Activated naive CD8-positive, alpha-beta T cell (primary cell): Measurements from ENCODE around the gene TBC1D10A.

Experiments
- H3K27ac Mint-ChIP-seq: one replicate; pipeline ENCODE4 v1.8.0; 2021; ENCODE audit warnings: mixed read lengths
- H3K27me3 Mint-ChIP-seq: one replicate; pipeline ENCODE4 v1.8.0; 2021; ENCODE audit warnings: mixed read lengths
- H3K36me3 Mint-ChIP-seq: one replicate; pipeline ENCODE4 v1.8.0; 2021; ENCODE audit warnings: mixed read lengths
- H3K4me1 Mint-ChIP-seq: one replicate; pipeline ENCODE4 v1.8.0; 2021; ENCODE audit warnings: low read depth, mixed read lengths
- H3K4me3 Mint-ChIP-seq: one replicate; pipeline ENCODE4 v1.8.0; 2021; ENCODE audit warnings: mild to moderate bottlenecking, mixed read lengths
- H3K9me3 Mint-ChIP-seq: one replicate; pipeline ENCODE4 v1.8.0; 2021; ENCODE audit warnings: low read depth, mixed read lengths

Gene TBC1D10A

DNA sequence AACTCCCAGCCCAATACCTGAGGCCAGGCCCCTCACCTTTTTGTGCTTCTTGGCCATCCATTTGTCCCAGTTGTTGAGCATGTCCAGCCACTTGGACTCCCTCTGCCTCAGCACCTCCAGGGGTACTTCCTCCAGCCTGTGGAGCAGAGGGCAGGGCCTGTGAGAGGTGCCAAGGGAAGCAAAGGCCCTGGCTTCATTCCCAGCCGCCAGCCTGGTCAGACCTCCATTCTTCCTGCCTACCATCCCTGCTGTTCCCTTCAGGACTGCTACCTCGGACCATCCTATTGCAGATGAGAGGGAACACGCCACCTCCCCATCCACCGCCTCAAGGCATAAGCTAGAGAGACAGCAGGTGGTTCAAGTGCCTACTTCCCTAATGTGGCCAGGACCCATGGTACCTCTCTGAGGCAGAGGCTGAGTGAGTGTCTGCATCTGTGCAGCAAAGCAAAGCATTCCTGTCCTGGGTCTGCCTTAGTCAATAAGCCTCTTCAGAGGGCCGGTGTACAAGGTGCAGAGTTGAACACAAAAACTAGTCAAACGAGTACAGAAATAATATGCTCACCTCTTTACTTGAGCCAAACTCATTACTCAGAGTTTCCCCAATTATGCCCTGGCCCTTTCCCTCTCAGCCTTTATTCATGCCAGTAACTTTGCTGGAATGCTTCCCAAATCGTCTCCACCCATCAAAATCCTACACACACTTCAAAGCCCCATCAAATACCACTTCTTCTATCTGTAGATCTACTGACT lies 22.1 kb downstream of the TBC1D10A start:
- H3K27me3 Mint-ChIP-seq = no peaks in the 10 kb centered on the region
- H3K36me3 Mint-ChIP-seq = no peaks in the 10 kb centered on the region
- H3K27ac Mint-ChIP-seq = peak overlapping the region; percentile 87
- H3K4me3 Mint-ChIP-seq = peak overlapping the region; percentile 60
- peaks cover 93% of the 10 kb centered on the region for H3K4me1 Mint-ChIP-seq
- H3K9me3 Mint-ChIP-seq = no peaks in the 10 kb centered on the region

DNA sequence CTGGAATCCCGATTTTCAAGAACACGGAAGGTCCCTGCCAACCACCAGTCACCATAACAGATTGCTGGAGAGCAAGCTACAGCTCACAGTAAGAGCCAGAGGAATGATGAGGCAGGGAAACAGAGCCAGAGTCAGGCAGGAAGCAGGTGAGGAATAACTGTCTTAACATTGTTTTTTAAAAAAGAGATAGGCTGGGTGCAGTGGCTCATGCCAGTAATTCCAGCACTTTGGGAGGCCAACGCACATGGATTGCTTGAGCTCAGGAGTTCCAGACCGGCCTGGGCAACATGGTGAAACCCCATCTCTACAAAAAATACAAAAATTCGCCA lies 24.0 kb downstream of the TBC1D10A start:
- peak overlapping the region; percentile 28 for H3K4me3 Mint-ChIP-seq
- no peaks in the 10 kb centered on the region for H3K36me3 Mint-ChIP-seq
- peaks cover 90% of the 10 kb centered on the region for H3K4me1 Mint-ChIP-seq

DNA sequence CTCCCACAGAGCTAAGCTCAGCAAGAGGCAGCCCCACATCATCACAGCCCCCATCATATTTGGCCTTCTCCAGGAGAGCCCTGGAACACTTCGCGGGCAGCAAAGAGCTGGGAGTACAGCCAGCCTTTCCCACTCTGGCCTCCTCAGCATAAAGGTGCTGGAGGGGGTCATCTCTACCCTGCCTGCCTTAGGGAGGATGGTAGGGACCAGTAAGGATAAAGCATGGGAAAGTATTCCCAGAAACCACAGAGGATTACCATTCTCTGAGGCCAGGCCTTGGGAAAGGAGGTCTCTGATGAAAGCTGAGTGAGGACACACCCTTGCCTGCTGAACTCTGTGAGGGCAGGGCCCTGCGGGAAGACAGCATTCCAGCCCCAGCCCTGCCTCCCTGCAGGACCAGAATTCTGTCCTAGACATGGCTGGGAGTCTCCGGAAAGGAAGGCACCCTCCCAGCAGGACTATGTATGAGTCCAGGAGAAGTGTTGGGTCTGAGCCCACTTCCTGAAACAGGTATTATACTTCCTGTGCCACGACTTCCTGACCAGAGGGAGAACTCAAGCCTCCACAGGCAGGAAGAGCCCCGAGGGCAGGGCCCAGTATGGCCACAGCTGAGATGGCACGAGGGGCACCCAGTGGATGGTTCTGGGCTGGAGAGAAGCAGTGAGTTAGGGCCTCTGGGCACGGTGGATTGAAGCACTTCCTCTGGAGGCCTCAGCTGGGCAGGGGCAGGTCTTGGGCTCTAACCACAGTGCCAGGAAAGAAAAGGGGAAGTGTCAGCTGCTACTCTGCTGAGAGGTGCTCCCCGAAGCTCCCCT lies 24.5 kb downstream of the TBC1D10A start:
- Mint-ChIP-seq H3K27ac (peak overlapping the region; percentile 87), H3K4me3 (peak overlapping the region; percentile 28), H3K27me3 (no peaks in the 10 kb centered on the region), H3K9me3 (no peaks in the 10 kb centered on the region), H3K36me3 (no peaks in the 10 kb centered on the region), H3K4me1 (peaks cover 90% of the 10 kb centered on the region)

More for the DNA sequence above, 24.0 kb downstream of the TBC1D10A start:
- Mint-ChIP-seq H3K27ac (peak overlapping the region; percentile 87), H3K27me3 (no peaks in the 10 kb centered on the region), H3K9me3 (no peaks in the 10 kb centered on the region)

GRCh38 chr22:30299322-30299721 lies 27.4 kb downstream of the TBC1D10A start:
- no peaks in the 10 kb centered on the region for H3K9me3 Mint-ChIP-seq
- no peak overlapping the region for H3K4me3 Mint-ChIP-seq
- no peaks in the 10 kb centered on the region for H3K36me3 Mint-ChIP-seq
- no peaks in the 10 kb centered on the region for H3K27me3 Mint-ChIP-seq
- H3K27ac Mint-ChIP-seq = peak overlapping the region; percentile 87
- H3K4me1 Mint-ChIP-seq = peaks cover 85% of the 10 kb centered on the region

DNA sequence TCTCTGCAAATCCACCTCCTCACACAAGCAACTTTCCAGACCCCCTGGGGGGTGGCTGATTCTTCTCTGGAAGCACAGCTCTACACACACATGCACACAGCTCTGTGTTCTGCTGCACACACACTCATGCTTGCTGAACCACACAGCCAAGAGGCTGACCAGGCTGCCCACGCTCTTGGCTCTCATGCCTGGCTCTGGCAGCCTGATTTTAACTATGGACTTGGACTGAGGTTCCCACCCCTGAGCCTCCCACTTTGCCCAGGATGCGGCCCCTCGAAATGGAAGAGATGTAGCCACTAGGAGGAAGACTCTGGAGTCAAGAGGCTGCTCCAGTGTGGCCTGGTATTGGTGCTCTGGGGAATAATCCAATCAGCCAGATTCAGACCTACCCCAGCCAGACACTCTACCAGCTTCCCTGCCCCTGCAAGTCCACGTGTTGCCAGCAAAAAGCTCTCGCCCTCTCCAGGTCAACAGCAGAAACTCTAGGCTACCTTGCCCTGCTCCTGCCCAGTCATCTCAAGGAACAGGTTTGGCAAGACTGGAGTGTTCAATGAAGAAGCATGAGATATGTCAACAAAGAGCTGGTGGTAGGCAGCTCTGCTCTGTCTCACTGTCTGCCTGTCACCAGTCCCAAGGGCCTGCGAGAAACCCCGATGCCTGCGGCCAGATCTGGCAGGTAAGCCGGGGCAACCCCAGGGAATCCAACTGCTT lies 28.6 kb downstream of the TBC1D10A start:
- peak overlapping the region; percentile 87 for H3K27ac Mint-ChIP-seq
- no peaks in the 10 kb centered on the region for H3K27me3 Mint-ChIP-seq
- peak overlapping the region; percentile 23 for H3K4me3 Mint-ChIP-seq
- peaks cover 80% of the 10 kb centered on the region for H3K4me1 Mint-ChIP-seq
- H3K9me3 Mint-ChIP-seq = no peaks in the 10 kb centered on the region
- H3K36me3 Mint-ChIP-seq = no peaks in the 10 kb centered on the region

DNA sequence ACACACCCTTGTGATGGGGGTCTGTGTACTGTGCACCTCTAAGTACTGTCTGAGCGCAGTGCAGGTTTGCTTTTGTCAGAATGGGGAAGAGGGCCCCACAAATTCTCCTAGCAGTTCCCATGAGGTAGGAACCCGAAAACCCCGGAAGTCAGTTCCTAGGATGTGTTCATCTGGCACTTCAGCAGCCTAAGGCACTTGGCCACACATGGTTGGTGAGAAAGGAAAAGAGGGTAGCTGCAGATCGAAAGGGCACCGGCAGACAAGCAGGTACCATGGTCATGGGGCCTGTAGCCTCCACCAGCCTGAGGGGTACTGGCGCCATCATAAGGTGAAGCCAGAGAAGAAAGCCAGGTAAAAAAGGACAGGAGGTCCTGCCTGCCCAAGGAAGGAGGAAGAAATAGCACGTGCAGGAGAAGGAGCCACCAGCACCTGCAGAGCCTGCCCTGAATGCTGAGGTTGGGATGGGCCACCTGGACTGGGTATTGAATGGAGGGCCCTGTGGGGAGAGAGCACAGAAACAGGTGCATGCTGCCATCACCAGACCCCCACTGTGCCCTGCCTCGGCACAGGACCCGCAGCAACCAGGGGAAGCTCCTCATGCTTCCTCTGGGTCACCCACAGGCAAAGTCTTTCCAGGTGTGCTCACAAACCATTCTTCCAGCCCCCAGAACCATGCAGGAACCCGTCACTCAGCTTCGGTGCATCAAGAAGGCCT lies 29.3 kb downstream of the TBC1D10A start:
- Mint-ChIP-seq H3K27me3 (no peaks in the 10 kb centered on the region), H3K9me3 (no peaks in the 10 kb centered on the region), H3K27ac (peak overlapping the region; percentile 87), H3K36me3 (no peaks in the 10 kb centered on the region), H3K4me1 (peaks cover 74% of the 10 kb centered on the region), H3K4me3 (peak overlapping the region; percentile 40)

GRCh38 chr22:30296833-30297232 lies 29.9 kb downstream of the TBC1D10A start:
- H3K4me3 Mint-ChIP-seq = peak overlapping the region; percentile 62
- H3K36me3 Mint-ChIP-seq = no peaks in the 10 kb centered on the region
- H3K4me1 Mint-ChIP-seq = peaks cover 68% of the 10 kb centered on the region
- peak overlapping the region; percentile 87 for H3K27ac Mint-ChIP-seq
- no peaks in the 10 kb centered on the region for H3K9me3 Mint-ChIP-seq
- H3K27me3 Mint-ChIP-seq = no peaks in the 10 kb centered on the region

DNA sequence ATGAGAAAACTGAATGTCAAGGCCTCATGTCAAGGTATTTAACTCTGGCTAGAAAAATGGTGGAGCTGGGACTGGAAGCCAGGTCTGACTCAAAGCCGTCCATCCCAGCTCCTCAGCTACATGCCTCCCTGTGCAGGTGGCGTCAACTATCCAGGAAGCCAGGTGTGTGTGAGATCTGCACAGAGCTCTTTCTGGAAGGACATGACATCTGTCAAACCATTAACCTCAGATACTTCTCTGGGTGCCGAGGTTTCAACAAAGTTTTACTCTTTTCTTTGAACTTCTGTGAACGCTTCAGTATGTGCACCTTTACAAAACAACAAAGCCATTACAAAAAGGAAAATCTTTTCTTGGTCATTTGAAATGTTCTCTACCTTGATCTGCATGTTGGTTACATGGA lies 30.4 kb downstream of the TBC1D10A start:
- Mint-ChIP-seq H3K36me3 (no peaks in the 10 kb centered on the region), H3K27ac (peak overlapping the region; percentile 87), H3K4me3 (peak overlapping the region; percentile 62), H3K4me1 (peaks cover 63% of the 10 kb centered on the region), H3K27me3 (no peaks in the 10 kb centered on the region), H3K9me3 (no peaks in the 10 kb centered on the region)

GRCh38 chr22:30295576-30295975 lies 31.2 kb downstream of the TBC1D10A start:
- H3K27me3 Mint-ChIP-seq = no peaks in the 10 kb centered on the region
- peaks cover 57% of the 10 kb centered on the region for H3K4me1 Mint-ChIP-seq
- H3K27ac Mint-ChIP-seq = peak overlapping the region; percentile 87
- H3K9me3 Mint-ChIP-seq = no peaks in the 10 kb centered on the region
- H3K4me3 Mint-ChIP-seq = no peak overlapping the region
- H3K36me3 Mint-ChIP-seq = no peaks in the 10 kb centered on the region

DNA sequence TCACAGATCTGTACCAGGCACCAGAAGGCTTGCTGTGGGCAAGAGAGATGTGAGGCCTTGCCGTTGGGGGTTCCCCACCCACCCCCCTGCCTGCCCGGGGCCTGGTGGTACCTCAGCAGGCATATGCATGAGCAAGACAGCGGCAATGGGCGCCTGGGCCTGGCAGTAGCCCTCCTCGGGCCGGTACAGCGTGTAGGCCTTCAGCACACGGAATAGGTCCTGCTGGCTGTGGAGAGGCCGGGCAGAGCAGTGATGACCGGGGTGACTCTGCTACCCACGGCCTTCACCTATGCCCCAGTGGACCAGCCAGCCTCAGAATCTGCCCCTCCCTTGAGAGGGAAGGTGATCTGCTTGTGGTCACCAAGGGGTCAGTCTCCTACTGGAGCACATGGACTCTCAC lies 31.9 kb downstream of the TBC1D10A start:
- H3K4me1 Mint-ChIP-seq = peaks cover 60% of the 10 kb centered on the region
- no peaks in the 10 kb centered on the region for H3K36me3 Mint-ChIP-seq
- H3K9me3 Mint-ChIP-seq = no peaks in the 10 kb centered on the region
- H3K4me3 Mint-ChIP-seq = no peak overlapping the region
- peak overlapping the region; percentile 28 for H3K27ac Mint-ChIP-seq
- H3K27me3 Mint-ChIP-seq = no peaks in the 10 kb centered on the region

- Mint-ChIP-seq H3K4me3 (no peak overlapping the region), H3K9me3 (no peaks in the 10 kb centered on the region), H3K4me1 (peaks cover 58% of the 10 kb centered on the region), H3K36me3 (no peaks in the 10 kb centered on the region), H3K27me3 (no peaks in the 10 kb centered on the region), H3K27ac (peak overlapping the region; percentile 34)
Observed at GRCh38 chr22:30294066-30294465, 32.7 kb downstream of the TBC1D10A start.

DNA sequence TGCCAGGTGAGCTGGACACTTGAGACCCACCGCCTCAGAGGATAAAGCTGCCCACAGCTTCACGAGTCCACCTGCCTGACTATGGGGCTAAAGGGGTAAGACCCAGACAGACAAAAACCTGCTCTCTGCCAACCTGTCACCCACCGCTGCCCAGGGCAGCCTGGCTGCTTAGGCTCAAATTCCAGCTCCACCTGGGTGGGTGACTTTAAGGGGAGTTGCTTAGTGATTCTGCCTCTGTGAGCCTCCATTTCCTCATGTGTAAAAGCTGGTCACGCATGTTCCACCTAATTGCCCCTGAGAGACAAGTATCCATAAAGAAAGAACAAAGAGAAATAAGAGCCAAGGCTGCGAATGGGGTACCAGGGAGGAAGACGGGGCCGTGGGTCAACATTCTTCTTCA lies 33.7 kb downstream of the TBC1D10A start:
- Mint-ChIP-seq H3K27ac (no peak overlapping the region), H3K4me3 (no peak overlapping the region), H3K36me3 (no peaks in the 10 kb centered on the region)

GRCh38 chr22:30292069-30292970 lies 34.4 kb downstream of the TBC1D10A start:
- H3K36me3 Mint-ChIP-seq = no peaks in the 10 kb centered on the region

More for the DNA sequence above, 33.7 kb downstream of the TBC1D10A start:
- no peaks in the 10 kb centered on the region for H3K9me3 Mint-ChIP-seq
- H3K4me1 Mint-ChIP-seq = peaks cover 53% of the 10 kb centered on the region
- no peaks in the 10 kb centered on the region for H3K27me3 Mint-ChIP-seq

More at GRCh38 chr22:30292069-30292970, 34.4 kb downstream of the TBC1D10A start:
- H3K27me3 Mint-ChIP-seq = no peaks in the 10 kb centered on the region
- no peaks in the 10 kb centered on the region for H3K9me3 Mint-ChIP-seq
- H3K4me3 Mint-ChIP-seq = no peak overlapping the region
- H3K4me1 Mint-ChIP-seq = peaks cover 49% of the 10 kb centered on the region
- H3K27ac Mint-ChIP-seq = no peak overlapping the region
